ENCODE results near the gene MXRA7.

- TF ChIP-seq, protein P1, sequence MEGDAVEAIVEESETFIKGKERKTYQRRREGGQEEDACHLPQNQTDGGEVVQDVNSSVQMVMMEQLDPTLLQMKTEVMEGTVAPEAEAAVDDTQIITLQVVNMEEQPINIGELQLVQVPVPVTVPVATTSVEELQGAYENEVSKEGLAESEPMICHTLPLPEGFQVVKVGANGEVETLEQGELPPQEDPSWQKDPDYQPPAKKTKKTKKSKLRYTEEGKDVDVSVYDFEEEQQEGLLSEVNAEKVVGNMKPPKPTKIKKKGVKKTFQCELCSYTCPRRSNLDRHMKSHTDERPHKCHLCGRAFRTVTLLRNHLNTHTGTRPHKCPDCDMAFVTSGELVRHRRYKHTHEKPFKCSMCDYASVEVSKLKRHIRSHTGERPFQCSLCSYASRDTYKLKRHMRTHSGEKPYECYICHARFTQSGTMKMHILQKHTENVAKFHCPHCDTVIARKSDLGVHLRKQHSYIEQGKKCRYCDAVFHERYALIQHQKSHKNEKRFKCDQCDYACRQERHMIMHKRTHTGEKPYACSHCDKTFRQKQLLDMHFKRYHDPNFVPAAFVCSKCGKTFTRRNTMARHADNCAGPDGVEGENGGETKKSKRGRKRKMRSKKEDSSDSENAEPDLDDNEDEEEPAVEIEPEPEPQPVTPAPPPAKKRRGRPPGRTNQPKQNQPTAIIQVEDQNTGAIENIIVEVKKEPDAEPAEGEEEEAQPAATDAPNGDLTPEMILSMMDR (IDR thresholded peaks at IDR 0.05) = no peak
- TF ChIP-seq SIN3A (IDR thresholded peaks at IDR 0.05; ENCODE audit: borderline replicate concordance, insufficient read depth, low read depth, low read length) (no peak), TCF7L2 (IDR thresholded peaks at IDR 0.05; ENCODE audit: low read depth, low read length) (no peak)
- TF ChIP-seq, protein P2, sequence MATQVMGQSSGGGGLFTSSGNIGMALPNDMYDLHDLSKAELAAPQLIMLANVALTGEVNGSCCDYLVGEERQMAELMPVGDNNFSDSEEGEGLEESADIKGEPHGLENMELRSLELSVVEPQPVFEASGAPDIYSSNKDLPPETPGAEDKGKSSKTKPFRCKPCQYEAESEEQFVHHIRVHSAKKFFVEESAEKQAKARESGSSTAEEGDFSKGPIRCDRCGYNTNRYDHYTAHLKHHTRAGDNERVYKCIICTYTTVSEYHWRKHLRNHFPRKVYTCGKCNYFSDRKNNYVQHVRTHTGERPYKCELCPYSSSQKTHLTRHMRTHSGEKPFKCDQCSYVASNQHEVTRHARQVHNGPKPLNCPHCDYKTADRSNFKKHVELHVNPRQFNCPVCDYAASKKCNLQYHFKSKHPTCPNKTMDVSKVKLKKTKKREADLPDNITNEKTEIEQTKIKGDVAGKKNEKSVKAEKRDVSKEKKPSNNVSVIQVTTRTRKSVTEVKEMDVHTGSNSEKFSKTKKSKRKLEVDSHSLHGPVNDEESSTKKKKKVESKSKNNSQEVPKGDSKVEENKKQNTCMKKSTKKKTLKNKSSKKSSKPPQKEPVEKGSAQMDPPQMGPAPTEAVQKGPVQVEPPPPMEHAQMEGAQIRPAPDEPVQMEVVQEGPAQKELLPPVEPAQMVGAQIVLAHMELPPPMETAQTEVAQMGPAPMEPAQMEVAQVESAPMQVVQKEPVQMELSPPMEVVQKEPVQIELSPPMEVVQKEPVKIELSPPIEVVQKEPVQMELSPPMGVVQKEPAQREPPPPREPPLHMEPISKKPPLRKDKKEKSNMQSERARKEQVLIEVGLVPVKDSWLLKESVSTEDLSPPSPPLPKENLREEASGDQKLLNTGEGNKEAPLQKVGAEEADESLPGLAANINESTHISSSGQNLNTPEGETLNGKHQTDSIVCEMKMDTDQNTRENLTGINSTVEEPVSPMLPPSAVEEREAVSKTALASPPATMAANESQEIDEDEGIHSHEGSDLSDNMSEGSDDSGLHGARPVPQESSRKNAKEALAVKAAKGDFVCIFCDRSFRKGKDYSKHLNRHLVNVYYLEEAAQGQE (IDR thresholded peaks at IDR 0.05; ENCODE audit: insufficient read depth in 1 of 2, low read depth in 2 of 2, low read length in 1 of 2) = no peak
Measured at GRCh38 chr17:76697702-76698465, 12.9 kb downstream of the MXRA7 start.

All from Panc1 (cell line).